ENCODE measurements around the gene AWAT2. TPM values are rescaled to one million over a fixed set of nuclear protein-coding genes. Genes with fewer than 3 reads are reported as not detected.
"Not testable (repeated sequence)": the region's sequence is repeated elsewhere in the genome, so short reads cannot be mapped to it uniquely, and the experiment has no call there.

Gene AWAT2
- polyA plus RNA-seq, 3 donors from 2014 or later: not detected

DNA sequence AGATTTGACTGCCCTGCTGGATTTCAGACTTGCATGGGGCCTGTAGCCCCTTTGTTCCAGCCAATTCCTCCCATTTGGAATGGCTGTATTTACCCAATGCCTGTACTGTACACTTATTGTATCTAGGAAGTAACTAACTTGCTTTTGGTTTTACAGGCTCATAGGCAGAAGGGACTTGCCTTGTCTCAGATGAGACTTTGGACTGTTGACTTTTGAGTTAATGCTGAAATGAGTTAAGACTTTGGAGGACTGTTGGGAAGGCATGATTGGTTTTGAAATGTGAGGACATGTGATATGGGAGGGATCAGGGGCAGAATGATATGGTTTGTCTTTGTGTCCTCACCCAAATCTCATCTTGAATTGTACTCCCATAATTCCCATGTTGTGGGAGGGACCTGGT is 51.4 kb downstream of the AWAT2 start:
- H3K4me1 Mint-ChIP-seq, H3K4me3 Mint-ChIP-seq, DNase-seq, H3K27ac Mint-ChIP-seq, H3K36me3 Mint-ChIP-seq, H3K9me3 Mint-ChIP-seq: not testable (repeated sequence)
- peaks cover 2 to 12% (median 11%) of the 10 kb centered on the region in 3 donors for H3K27me3 Mint-ChIP-seq (ENCODE audit: low read depth in 3 of 3)

DNA sequence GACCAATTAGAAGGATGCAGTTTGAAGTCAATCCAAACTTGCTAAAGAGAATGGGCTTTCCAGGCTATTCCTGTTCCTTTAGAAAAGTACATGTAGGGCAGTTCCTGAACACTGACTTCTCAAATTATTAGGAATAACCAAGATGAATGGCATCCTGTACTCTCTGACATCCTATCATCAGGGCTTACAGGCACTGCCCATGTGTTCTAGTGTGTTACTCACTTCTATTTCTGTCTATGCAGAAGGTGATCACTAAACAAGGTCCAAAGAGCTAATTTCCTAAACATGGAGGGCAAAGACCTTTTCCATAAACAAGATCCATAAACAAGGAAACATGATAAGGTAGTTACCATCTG is 53.6 kb downstream of the AWAT2 start:
- H3K4me1 Mint-ChIP-seq: no peaks in the 10 kb centered on the region
- peaks cover 0 to 3% (median 0%) of the 10 kb centered on the region in 6 donors for H3K9me3 Mint-ChIP-seq
- H3K4me3 Mint-ChIP-seq: no peak overlapping the region
- no peak for DNase-seq
- H3K27ac Mint-ChIP-seq: no peak overlapping the region
- H3K27me3 Mint-ChIP-seq (ENCODE audit: low read depth in 3 of 3): peaks cover 0 to 12% (median 11%) of the 10 kb centered on the region in 3 donors
- no peaks in the 10 kb centered on the region for H3K36me3 Mint-ChIP-seq

DNA sequence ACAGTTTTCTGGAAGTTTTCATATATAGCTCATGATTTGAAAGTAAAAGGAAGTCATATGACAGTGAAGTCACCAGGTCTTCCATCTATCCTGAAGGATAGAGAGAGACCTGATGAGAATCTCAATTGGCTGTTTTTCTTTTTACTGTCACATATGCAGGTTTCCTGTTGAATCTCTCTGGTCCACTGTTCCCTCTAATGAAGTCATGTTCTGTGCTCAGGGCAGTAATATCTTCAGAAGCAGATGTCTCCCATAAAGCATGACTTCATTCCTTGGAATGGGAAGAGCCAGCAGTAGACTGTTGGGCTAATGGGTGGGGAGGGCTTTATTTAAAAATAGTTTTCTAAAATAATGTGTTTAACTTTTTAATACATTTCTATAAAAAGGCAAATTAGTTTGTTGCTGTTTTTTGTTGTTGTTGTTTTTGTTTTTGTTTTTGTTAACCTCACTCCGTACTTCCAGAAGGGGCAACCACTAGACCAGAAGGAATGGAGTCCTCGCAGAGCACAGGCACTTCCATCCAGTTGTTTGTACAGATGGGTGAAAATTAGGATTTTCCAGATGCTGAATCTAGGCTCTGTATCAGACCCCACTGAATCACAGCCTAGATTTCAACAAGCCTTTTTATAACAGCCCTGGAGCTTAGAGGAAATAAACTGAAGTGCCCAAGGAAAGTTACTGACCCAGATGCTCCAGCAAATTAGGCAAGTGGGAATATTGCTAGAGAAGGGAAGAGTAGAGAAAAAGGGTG is 54.2 kb downstream of the AWAT2 start:
- Mint-ChIP-seq H3K36me3 (no peaks in the 10 kb centered on the region), H3K4me3 (no peak overlapping the region), H3K27me3 (ENCODE audit: low read depth in 3 of 3) (peaks cover 0 to 12% (median 5%) of the 10 kb centered on the region in 3 donors), H3K4me1 (no peaks in the 10 kb centered on the region), H3K9me3 (peaks cover 0 to 3% (median 0%) of the 10 kb centered on the region in 6 donors), H3K27ac (no peak overlapping the region)
- no peak for DNase-seq

DNA sequence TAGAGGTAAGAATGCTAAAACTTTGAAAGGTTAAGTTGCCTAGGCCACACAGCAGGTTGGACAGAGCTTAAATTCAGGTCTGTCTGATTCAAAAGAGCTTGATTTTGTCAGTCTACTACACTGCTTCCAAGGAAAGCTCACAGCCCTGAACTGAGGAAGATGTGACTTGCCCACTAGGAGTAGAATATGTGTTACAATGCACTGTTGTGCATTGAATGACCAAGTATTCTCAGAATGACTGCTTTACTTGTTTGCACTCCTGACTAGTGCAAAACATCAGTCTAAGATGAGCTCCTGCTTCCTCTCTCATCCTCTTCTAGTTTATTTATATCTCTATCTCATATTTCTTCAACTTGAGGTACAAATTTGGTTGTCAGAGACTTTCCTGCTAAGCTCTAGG is 56.2 kb downstream of the AWAT2 start:
- DNase-seq: no peak
- H3K27ac Mint-ChIP-seq: no peak overlapping the region
- peaks cover 0 to 12% (median 3%) of the 10 kb centered on the region in 3 donors for H3K27me3 Mint-ChIP-seq (ENCODE audit: low read depth in 3 of 3)

DNA sequence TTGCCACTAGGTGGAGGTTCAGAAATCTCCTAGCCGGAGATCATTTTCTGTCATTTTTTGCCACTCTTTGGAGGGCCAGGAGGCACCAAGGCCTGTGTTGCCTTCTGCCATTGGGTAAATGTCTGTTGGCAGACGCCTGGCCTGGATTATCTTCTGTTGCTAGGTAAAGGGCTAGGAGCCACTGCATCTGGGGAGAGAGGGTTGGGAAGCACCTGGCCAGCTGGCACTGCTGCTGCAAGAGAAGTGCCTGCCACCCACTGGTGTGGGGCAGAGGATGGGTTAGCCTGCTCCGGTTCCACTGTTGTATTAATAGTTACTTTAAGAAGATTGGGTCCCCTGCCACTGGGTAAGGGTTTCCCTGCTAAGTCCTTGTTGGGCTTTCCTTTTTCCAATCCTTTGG is 58.1 kb downstream of the AWAT2 start:
- peaks cover 0 to 10% (median 3%) of the 10 kb centered on the region in 3 donors for H3K27me3 Mint-ChIP-seq (ENCODE audit: low read depth in 3 of 3)
- DNase-seq: no peak
- no peaks in the 10 kb centered on the region for H3K36me3 Mint-ChIP-seq
- H3K4me1 Mint-ChIP-seq: no peaks in the 10 kb centered on the region
- H3K9me3 Mint-ChIP-seq: no peaks in the 10 kb centered on the region
- no peak overlapping the region for H3K4me3 Mint-ChIP-seq
- H3K27ac Mint-ChIP-seq: no peak overlapping the region

More for the DNA sequence above, 56.2 kb downstream of the AWAT2 start:
- H3K4me3 Mint-ChIP-seq: no peak overlapping the region
- peaks cover 0 to 3% (median 0%) of the 10 kb centered on the region in 6 donors for H3K9me3 Mint-ChIP-seq
- no peaks in the 10 kb centered on the region for H3K4me1 Mint-ChIP-seq
- H3K36me3 Mint-ChIP-seq: no peaks in the 10 kb centered on the region

Other genes with a start within 250 kb of the AWAT2 start
- gene OTUD6A, start 12.5 kb upstream of the AWAT2 start, polyA plus RNA-seq: not detected
- gene IGBP1, start 83.5 kb upstream of the AWAT2 start, polyA plus RNA-seq: 10 to 100 TPM; 37.8 to 55.6 (median 43.9) TPM
- not detected for gene DGAT2L6, start 127.5 kb upstream of the AWAT2 start, polyA plus RNA-seq
- not detected for gene AWAT1, start 184.7 kb upstream of the AWAT2 start, polyA plus RNA-seq
- not detected for gene P2RY4, start 210.3 kb upstream of the AWAT2 start, polyA plus RNA-seq
- gene ARR3, start 218.4 kb upstream of the AWAT2 start, polyA plus RNA-seq: not detected
- gene RAB41, start 232.2 kb upstream of the AWAT2 start, polyA plus RNA-seq: not detected
- 10 to 100 TPM; 46.9 to 60.6 (median 48.1) TPM for gene PDZD11, start 240.0 kb upstream of the AWAT2 start, polyA plus RNA-seq
- 1 to 10 TPM in 1 of 3 donors, not detected in 2; 1.0 TPM for gene KIF4A, start 240.2 kb upstream of the AWAT2 start, polyA plus RNA-seq